Naive B cell (primary cell): ENCODE results near the gene CDH12. TPM values are rescaled to one million over a fixed set of nuclear protein-coding genes. Genes with fewer than 3 reads are reported as not detected.

Experiments used
- ATAC-seq, 2 donors: fragments of 150-1000 bp; cut with Tn5 transposase; 2 replicates each; pipeline ENCODE4 v1.10.0; 2021; ENCODE audit warnings: low read depth in 2 of 2, mild to moderate bottlenecking in 2 of 2, moderate library complexity in 2 of 2
- DNase-seq: peaks from one replicate; pipeline ENCODE4 v3.0.0; 2022
- H3K27ac Mint-ChIP-seq, 6 donors: one replicate each; pipeline ENCODE4 v1.8.0; 2020 to 2022; ENCODE audit warnings: mild to moderate bottlenecking in 6 of 6, mixed read lengths in 6 of 6, moderate library complexity in 5 of 6, inconsistent platforms in 2 of 6
- H3K27me3 Mint-ChIP-seq, 3 donors: one replicate each; pipeline ENCODE4 v1.8.0; 2021 to 2022; ENCODE audit warnings: mixed read lengths in 3 of 3, mild to moderate bottlenecking in 1 of 3
- H3K36me3 Mint-ChIP-seq, 2 donors: one replicate each; pipeline ENCODE4 v1.8.0; 2020 to 2022; ENCODE audit warnings: mixed read lengths in 2 of 2, inconsistent platforms in 1 of 2, mild to moderate bottlenecking in 1 of 2
- H3K4me1 Mint-ChIP-seq, 3 donors: one replicate each; pipeline ENCODE4 v1.8.0; 2020 to 2022; ENCODE audit warnings: mixed read lengths in 3 of 3, inconsistent platforms in 1 of 3, mild to moderate bottlenecking in 1 of 3, moderate library complexity in 1 of 3
- H3K4me3 Mint-ChIP-seq, 8 donors: one replicate each; pipeline ENCODE4 v1.8.0; 2020 to 2022; ENCODE audit warnings: mild to moderate bottlenecking in 8 of 8, mixed read lengths in 8 of 8, moderate library complexity in 8 of 8, inconsistent platforms in 2 of 8
- H3K9me3 Mint-ChIP-seq, 7 donors: one replicate each; pipeline ENCODE4 v1.8.0; 2020 to 2022; ENCODE audit warnings: mixed read lengths in 7 of 7, mild to moderate bottlenecking in 5 of 7, inconsistent platforms in 2 of 7, moderate library complexity in 1 of 7
- polyA plus RNA-seq, 6 donors: library from polyadenylated mRNA; unstranded; fragments of 300-500 nt; fragmentation: Illumina TruSeq; gene quantifications; one replicate each; pipeline ENCODE4 v1.2.3, GENCODE V29; 2021; ENCODE audit warnings: low read depth in 6 of 6

The CDH12 gene
- polyA plus RNA-seq, 6 donors from 2014 or later = not detected

DNA sequence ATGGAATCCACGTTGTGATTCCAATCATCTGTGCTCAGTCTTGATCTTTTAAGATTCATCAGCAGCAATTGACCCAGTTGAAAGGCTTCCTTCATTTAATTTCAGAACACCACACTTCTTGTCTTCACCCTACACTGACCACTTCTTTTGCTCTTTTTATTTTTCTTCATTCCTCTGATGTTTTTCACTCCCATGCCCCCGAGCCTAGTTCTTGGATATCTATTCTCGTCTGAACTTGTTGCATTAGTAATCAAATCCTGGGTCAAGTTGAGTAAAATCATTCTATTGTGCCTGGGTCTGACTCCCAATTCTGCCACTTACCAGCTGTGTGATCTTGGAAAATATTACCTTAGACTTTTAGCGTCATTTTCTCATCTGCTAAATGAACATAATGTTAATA lies 356.5 kb downstream of the CDH12 start:
- no peak for ATAC-seq
- no peak for DNase-seq
- peaks cover 0 to 9% (median 5%) of the 10 kb centered on the region in 7 donors for H3K9me3 Mint-ChIP-seq
- H3K27ac Mint-ChIP-seq = no peak overlapping the region
- no peaks in the 10 kb centered on the region for H3K4me1 Mint-ChIP-seq
- H3K36me3 Mint-ChIP-seq = no peaks in the 10 kb centered on the region
- H3K27me3 Mint-ChIP-seq = no peaks in the 10 kb centered on the region
- H3K4me3 Mint-ChIP-seq = no peak overlapping the region

GRCh38 chr5:22495016-22495720 lies 358.0 kb downstream of the CDH12 start:
- DNase-seq (no peak), ATAC-seq (no peak)
- H3K9me3 Mint-ChIP-seq = peaks cover 0 to 11% (median 5%) of the 10 kb centered on the region in 7 donors
- H3K27ac Mint-ChIP-seq = no peak overlapping the region
- H3K4me1 Mint-ChIP-seq = no peaks in the 10 kb centered on the region
- H3K4me3 Mint-ChIP-seq = no peak overlapping the region
- no peaks in the 10 kb centered on the region for H3K36me3 Mint-ChIP-seq
- no peaks in the 10 kb centered on the region for H3K27me3 Mint-ChIP-seq

- no peak for ATAC-seq
- Mint-ChIP-seq H3K36me3 (no peaks in the 10 kb centered on the region), H3K4me1 (no peaks in the 10 kb centered on the region), H3K27me3 (no peaks in the 10 kb centered on the region), H3K27ac (no peak overlapping the region), H3K9me3 (peaks cover 0 to 10% (median 3%) of the 10 kb centered on the region in 7 donors), H3K4me3 (no peak overlapping the region)
- DNase-seq = no peak
Observed at GRCh38 chr5:22488427-22488826, 364.7 kb downstream of the CDH12 start.

- no peaks in the 10 kb centered on the region for H3K27me3 Mint-ChIP-seq
- no peaks in the 10 kb centered on the region for H3K36me3 Mint-ChIP-seq
- ATAC-seq (no peak), DNase-seq (no peak)
- H3K4me1 Mint-ChIP-seq = no peaks in the 10 kb centered on the region
- no peak overlapping the region for H3K4me3 Mint-ChIP-seq
- peaks cover 0 to 5% (median 0%) of the 10 kb centered on the region in 7 donors for H3K9me3 Mint-ChIP-seq
- no peak overlapping the region for H3K27ac Mint-ChIP-seq
Observed at GRCh38 chr5:22480305-22480704, 372.8 kb downstream of the CDH12 start.

- no peak overlapping the region for H3K4me3 Mint-ChIP-seq
- no peak for DNase-seq
- no peaks in the 10 kb centered on the region for H3K27me3 Mint-ChIP-seq
- peaks cover 0 to 6% (median 0%) of the 10 kb centered on the region in 7 donors for H3K9me3 Mint-ChIP-seq
- H3K27ac Mint-ChIP-seq = no peak overlapping the region
- ATAC-seq = no peak
- H3K36me3 Mint-ChIP-seq = no peaks in the 10 kb centered on the region
- no peaks in the 10 kb centered on the region for H3K4me1 Mint-ChIP-seq
Observed at GRCh38 chr5:22473886-22474285, 379.3 kb downstream of the CDH12 start.

DNA sequence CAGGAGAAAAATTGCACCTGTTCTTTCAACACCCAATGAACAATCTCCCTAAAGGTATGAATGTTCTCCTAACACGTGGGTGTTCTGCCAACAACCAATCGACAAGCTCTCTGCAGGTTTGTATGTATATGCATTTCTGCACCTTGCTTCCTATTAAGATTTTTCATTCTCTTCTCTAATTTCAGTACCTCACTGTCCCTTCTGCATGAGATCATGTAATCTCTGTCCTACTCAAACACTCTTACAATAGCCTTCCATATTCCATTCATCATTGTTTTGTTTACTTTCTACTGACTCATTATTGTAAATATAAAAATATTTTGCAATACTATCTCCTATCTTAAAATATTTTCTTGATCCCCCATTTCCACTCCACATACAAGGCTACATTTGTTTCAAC lies 382.0 kb downstream of the CDH12 start:
- Mint-ChIP-seq H3K9me3 (peaks cover 0 to 8% (median 0%) of the 10 kb centered on the region in 7 donors), H3K27me3 (no peaks in the 10 kb centered on the region), H3K4me1 (no peaks in the 10 kb centered on the region), H3K4me3 (no peak overlapping the region), H3K27ac (no peak overlapping the region), H3K36me3 (no peaks in the 10 kb centered on the region)
- ATAC-seq (no peak), DNase-seq (no peak)

DNA sequence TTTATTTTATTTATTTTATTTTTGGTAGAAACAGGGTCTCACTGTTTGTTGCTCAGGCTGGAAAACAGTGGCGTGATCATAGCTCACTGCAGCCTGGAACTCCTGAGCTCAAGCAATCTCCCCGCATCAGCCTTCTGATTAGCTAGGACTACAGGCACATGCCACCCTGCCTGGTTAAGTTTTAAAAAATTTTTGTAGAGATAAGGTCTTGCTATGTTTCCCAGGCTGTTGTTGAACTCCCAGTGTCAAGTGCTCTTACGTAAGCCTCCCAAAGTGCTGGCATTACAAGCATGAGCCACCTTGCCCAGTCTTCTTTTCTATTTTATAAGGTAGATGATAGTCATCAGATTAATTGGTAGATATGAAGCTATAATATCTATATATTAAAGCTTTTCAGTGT lies 382.7 kb downstream of the CDH12 start:
- Mint-ChIP-seq H3K27ac (no peak overlapping the region), H3K9me3 (peaks cover 0 to 9% (median 1%) of the 10 kb centered on the region in 7 donors), H3K36me3 (no peaks in the 10 kb centered on the region), H3K27me3 (no peaks in the 10 kb centered on the region), H3K4me1 (no peaks in the 10 kb centered on the region), H3K4me3 (no peak overlapping the region)
- DNase-seq (no peak), ATAC-seq (no peak)

DNA sequence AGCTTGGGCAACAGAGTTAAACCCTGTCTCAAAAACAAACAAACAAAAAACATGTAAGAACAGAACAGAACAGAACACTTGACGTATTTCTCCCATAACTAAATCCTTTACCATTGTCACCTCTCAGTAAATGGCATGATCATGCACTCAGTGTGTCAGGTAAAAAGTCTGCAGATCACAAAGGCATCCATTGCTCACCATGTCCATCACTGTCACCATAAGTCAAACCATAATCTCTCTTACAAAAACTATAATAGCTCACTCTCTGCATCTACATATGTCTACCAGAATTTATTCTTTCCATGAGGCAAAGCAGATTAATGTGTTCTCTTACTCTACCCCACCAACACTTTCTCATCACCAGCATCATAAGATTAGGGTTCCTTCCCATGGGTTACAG lies 387.5 kb downstream of the CDH12 start:
- Mint-ChIP-seq H3K27ac (no peak overlapping the region), H3K9me3 (peaks cover 0 to 5% (median 1%) of the 10 kb centered on the region in 7 donors), H3K27me3 (no peaks in the 10 kb centered on the region), H3K36me3 (no peaks in the 10 kb centered on the region), H3K4me3 (no peak overlapping the region), H3K4me1 (no peaks in the 10 kb centered on the region)
- ATAC-seq (no peak), DNase-seq (no peak)

DNA sequence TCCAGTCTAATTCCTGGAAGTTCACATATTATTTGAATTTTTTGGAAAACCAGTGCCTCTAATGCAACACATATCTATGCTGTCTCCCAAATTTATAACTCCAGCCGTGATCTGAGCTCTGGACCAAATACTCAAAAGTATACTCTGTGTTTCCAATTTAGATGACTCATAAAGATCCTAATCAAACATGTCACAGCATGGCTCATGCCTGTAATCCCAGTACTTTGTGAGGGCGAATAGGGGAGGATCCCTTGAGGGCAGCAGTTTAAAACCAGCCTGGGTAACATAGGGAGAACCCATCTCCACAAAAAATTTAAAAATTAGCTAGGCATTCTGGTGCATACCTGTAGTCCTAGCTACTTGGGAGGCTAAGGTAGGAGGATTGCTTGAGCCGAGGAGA lies 388.0 kb downstream of the CDH12 start:
- H3K4me1 Mint-ChIP-seq = no peaks in the 10 kb centered on the region
- no peak overlapping the region for H3K4me3 Mint-ChIP-seq
- no peaks in the 10 kb centered on the region for H3K27me3 Mint-ChIP-seq
- no peaks in the 10 kb centered on the region for H3K36me3 Mint-ChIP-seq
- DNase-seq = no peak
- ATAC-seq = no peak
- H3K27ac Mint-ChIP-seq = no peak overlapping the region
- peaks cover 0 to 5% (median 1%) of the 10 kb centered on the region in 7 donors for H3K9me3 Mint-ChIP-seq

- ATAC-seq (no peak), DNase-seq (no peak)
- Mint-ChIP-seq H3K4me3 (no peak overlapping the region), H3K27me3 (no peaks in the 10 kb centered on the region), H3K4me1 (no peaks in the 10 kb centered on the region), H3K9me3 (peaks cover 0 to 4% (median 2%) of the 10 kb centered on the region in 7 donors), H3K36me3 (no peaks in the 10 kb centered on the region), H3K27ac (no peak overlapping the region)
Observed at GRCh38 chr5:22460189-22460588, 393.0 kb downstream of the CDH12 start.

- Mint-ChIP-seq H3K27ac (no peak overlapping the region), H3K4me1 (no peaks in the 10 kb centered on the region), H3K27me3 (no peaks in the 10 kb centered on the region), H3K9me3 (peaks cover 0 to 5% (median 0%) of the 10 kb centered on the region in 7 donors), H3K4me3 (no peak overlapping the region), H3K36me3 (no peaks in the 10 kb centered on the region)
- ATAC-seq (no peak), DNase-seq (no peak)
Observed at GRCh38 chr5:22432905-22433304, 420.2 kb downstream of the CDH12 start.

- ATAC-seq = no peak
- Mint-ChIP-seq H3K27me3 (no peaks in the 10 kb centered on the region), H3K4me1 (no peaks in the 10 kb centered on the region), H3K27ac (no peak overlapping the region), H3K9me3 (peaks cover 0 to 5% (median 0%) of the 10 kb centered on the region in 7 donors), H3K36me3 (no peaks in the 10 kb centered on the region), H3K4me3 (no peak overlapping the region)
- no peak for DNase-seq
Observed at GRCh38 chr5:22431840-22432239, 421.3 kb downstream of the CDH12 start.

- H3K4me1 Mint-ChIP-seq = no peaks in the 10 kb centered on the region
- no peaks in the 10 kb centered on the region for H3K27me3 Mint-ChIP-seq
- H3K4me3 Mint-ChIP-seq = no peak overlapping the region
- peaks cover 0 to 5% (median 0%) of the 10 kb centered on the region in 7 donors for H3K9me3 Mint-ChIP-seq
- H3K27ac Mint-ChIP-seq = no peak overlapping the region
- ATAC-seq (no peak), DNase-seq (no peak)
- no peaks in the 10 kb centered on the region for H3K36me3 Mint-ChIP-seq
Observed at GRCh38 chr5:22431406-22431805, 421.7 kb downstream of the CDH12 start.

- H3K36me3 Mint-ChIP-seq = no peaks in the 10 kb centered on the region
- H3K27me3 Mint-ChIP-seq = no peaks in the 10 kb centered on the region
- no peak overlapping the region for H3K4me3 Mint-ChIP-seq
- no peaks in the 10 kb centered on the region for H3K4me1 Mint-ChIP-seq
- no peak for DNase-seq
- H3K27ac Mint-ChIP-seq = no peak overlapping the region
- H3K9me3 Mint-ChIP-seq = peaks cover 0 to 5% (median 2%) of the 10 kb centered on the region in 7 donors
- ATAC-seq = no peak
Observed at GRCh38 chr5:22411554-22412349, 441.4 kb downstream of the CDH12 start.
